HepG2 (cell line): ENCODE results near the gene B4GALT3. TPM values are rescaled to one million over a fixed set of nuclear protein-coding genes. Genes with fewer than 3 reads are reported as not detected.

Experiments used
- ATAC-seq: fragments of 200-7000 bp; cut with Tn5 transposase; 3 replicates; pipeline ENCODE4 v1.9.1; 2020; ENCODE audit warnings: mild to moderate bottlenecking, moderate library complexity
- BruUV-seq: library from RNA; stranded (reverse); fragments of 400-500 nt; replicated peaks from 2 replicates; lab custom pipeline; 2021; lab: Mats Ljungman, UMichigan
- CTCF ChIA-PET: fragments of 300-600 bp; formaldehyde crosslinking; extraction: SDS; loops from one replicate; lab custom pipeline; 2021; ENCODE audit warnings: low total read pairs, inconsistent platforms, low intra/inter-chr PET ratio; lab: Yijun Ruan, JAX
- POLR2A ChIA-PET: fragments of 350-600 bp; sonication (Branson Sonifier 250); formaldehyde crosslinking; loops from one replicate; lab custom pipeline; 2020; ENCODE audit warnings: antibody characterized with exemption, inconsistent platforms; lab: Yijun Ruan, JAX
- DNase-seq: peaks from one replicate; pipeline ENCODE4 v3.0.0-alpha.2; 2015; ENCODE audit warnings: low spot score
- FAIRE-seq: peaks from 3 replicates; lab custom pipeline; 2011; peaks lifted over from hg19 to GRCh38; lab: Jason Lieb, UNC
- H2AFZ ChIP-seq: one replicate; pipeline ENCODE4 v1.6.1; 2011; ENCODE audit warnings: low read length, inconsistent platforms
- H3K27ac ChIP-seq: fragments of 300-600 bp; 3 replicates; pipeline ENCODE4 v1.8.0; 2011; ENCODE audit warnings: mixed run types, mild to moderate bottlenecking, mixed read lengths, low read length, inconsistent platforms; ENCODE audit not compliant: insufficient read depth; ENCODE audit errors: extremely low read length
- H3K27me3 ChIP-seq, 2 experiments: fragments of 200-600 bp in 1 of 2; 2 replicates in 1 of 2; 3 replicates in 1 of 2; pipeline versions ENCODE4 v1.6.0 to v1.8.0; 2011; ENCODE audit warnings: low read length in 2 of 2, mild to moderate bottlenecking in 2 of 2, moderate library complexity in 2 of 2, inconsistent platforms in 1 of 2; ENCODE audit not compliant: insufficient read depth in 2 of 2, control insufficient read depth in 1 of 2
- H3K36me3 ChIP-seq, 2 experiments: fragments of 200-600 bp in 1 of 2; replicated peaks in 1 of 2; 2 replicates in 1 of 2; 3 replicates in 1 of 2; pipeline versions ENCODE4 v1.5.1 to v1.8.0; 2011; ENCODE audit warnings: low read length in 2 of 2, inconsistent platforms in 1 of 2; ENCODE audit not compliant: insufficient read depth in 2 of 2, control insufficient read depth in 1 of 2
- H3K4me1 ChIP-seq: 2 replicates; pipeline ENCODE4 v1.5.1; 2012; ENCODE audit warnings: low read length, inconsistent platforms; ENCODE audit not compliant: insufficient read depth
- H3K4me2 ChIP-seq: 2 replicates; pipeline ENCODE4 v1.6.0; 2011; ENCODE audit warnings: low read depth, low read length, inconsistent platforms
- H3K4me3 ChIP-seq, 3 experiments: fragments of 200-600 bp in 1 of 3; sonication (generic), shearing (Covaris generic) in 1 of 3; replicated peaks in 1 of 3; 2 replicates each; pipeline ENCODE4 v1.5.1; 2011 to 2016; ENCODE audit warnings: low read length in 3 of 3, inconsistent platforms in 2 of 3, low read depth in 2 of 3, mild to moderate bottlenecking in 2 of 3, control low read depth in 1 of 3, mixed read lengths in 1 of 3; ENCODE audit not compliant: insufficient read depth in 1 of 3
- H3K79me2 ChIP-seq: one replicate; pipeline ENCODE4 v1.6.1; 2011; ENCODE audit warnings: low read length, inconsistent platforms; ENCODE audit not compliant: insufficient read depth
- H3K9ac ChIP-seq: 2 replicates; pipeline ENCODE4 v1.6.0; 2011; ENCODE audit warnings: mild to moderate bottlenecking, low read depth, low read length, inconsistent platforms; ENCODE audit not compliant: insufficient read depth
- H3K9me3 ChIP-seq: 2 replicates; pipeline ENCODE4 v1.5.1; 2012; ENCODE audit warnings: mild to moderate bottlenecking, low read length
- H4K20me1 ChIP-seq: 2 replicates; pipeline ENCODE4 v1.6.0; 2011; ENCODE audit warnings: inconsistent platforms, mild to moderate bottlenecking, low read length, moderate library complexity; ENCODE audit not compliant: insufficient read depth
- ARID2 ChIP-seq: sonication (generic); formaldehyde crosslinking; IDR thresholded peaks from 2 replicates; pipeline ENCODE4 v1.8.1; 2022; ENCODE audit warnings: mild to moderate bottlenecking, missing genetic modification reagents, borderline replicate concordance
- CCDC6 ChIP-seq: sonication (generic); formaldehyde crosslinking; IDR thresholded peaks from 2 replicates; pipeline ENCODE4 v1.8.1; 2022; ENCODE audit warnings: mild to moderate bottlenecking, missing genetic modification reagents, moderate library complexity
- NCOA5 ChIP-seq: sonication (generic); formaldehyde crosslinking; IDR thresholded peaks from 2 replicates; pipeline ENCODE4 v1.4.0; 2020; ENCODE audit warnings: missing genetic modification reagents
- NFKB2 ChIP-seq: sonication (generic); formaldehyde crosslinking; IDR thresholded peaks from 2 replicates; pipeline ENCODE4 v1.4.0; 2020; ENCODE audit warnings: missing genetic modification reagents, borderline replicate concordance
- SALL2 ChIP-seq: sonication (generic); formaldehyde crosslinking; IDR thresholded peaks from 2 replicates; pipeline ENCODE4 v1.8.1; 2023; ENCODE audit warnings: mild to moderate bottlenecking, missing genetic modification reagents, inconsistent platforms
- TERF1 ChIP-seq: sonication (generic); formaldehyde crosslinking; IDR thresholded peaks from 2 replicates; pipeline ENCODE4 v1.8.0; 2022; ENCODE audit warnings: mild to moderate bottlenecking, missing genetic modification reagents, moderate library complexity
- ZEB1 ChIP-seq: IDR thresholded peaks from 2 replicates; pipeline ENCODE4 v1.6.1; 2012; ENCODE audit warnings: mild to moderate bottlenecking, low read depth, inconsistent platforms; ENCODE audit not compliant: insufficient replicate concordance
- ZFP37 ChIP-seq: sonication (generic); formaldehyde crosslinking; IDR thresholded peaks from 2 replicates; pipeline ENCODE4 v1.4.0; 2020; ENCODE audit warnings: missing genetic modification reagents, borderline replicate concordance
- ZKSCAN8 ChIP-seq: IDR thresholded peaks from 2 replicates; pipeline ENCODE4 v1.6.1; 2016; ENCODE audit warnings: borderline replicate concordance, missing genetic modification reagents, missing compliant biosample characterization
- ZNF264 ChIP-seq: sonication (generic); formaldehyde crosslinking; IDR thresholded peaks from 2 replicates; pipeline ENCODE4 v1.4.0; 2020; ENCODE audit warnings: missing genetic modification reagents
- ZNF33A ChIP-seq: sonication (generic); formaldehyde crosslinking; IDR thresholded peaks from 2 replicates; pipeline ENCODE4 v1.5.1; 2020; ENCODE audit warnings: missing genetic modification reagents, mild to moderate bottlenecking, moderate library complexity, borderline replicate concordance
- ZNF446 ChIP-seq: sonication (generic); formaldehyde crosslinking; IDR thresholded peaks from 2 replicates; pipeline ENCODE4 v1.5.0; 2020; ENCODE audit warnings: mild to moderate bottlenecking, missing genetic modification reagents
- ZNF460 ChIP-seq: sonication (generic); formaldehyde crosslinking; IDR thresholded peaks from 2 replicates; pipeline ENCODE4 v1.5.1; 2020; ENCODE audit warnings: missing genetic modification reagents, mild to moderate bottlenecking, borderline replicate concordance
- ZNF616 ChIP-seq: sonication (generic); formaldehyde crosslinking; IDR thresholded peaks from 2 replicates; pipeline ENCODE4 v1.5.0; 2020; ENCODE audit warnings: low read depth, mild to moderate bottlenecking, missing genetic modification reagents
- ZNF713 ChIP-seq: sonication (generic); formaldehyde crosslinking; IDR thresholded peaks from 2 replicates; pipeline ENCODE4 v1.4.0; 2020; ENCODE audit warnings: mild to moderate bottlenecking, missing genetic modification reagents
- ZNF781 ChIP-seq: sonication (generic); formaldehyde crosslinking; IDR thresholded peaks from 2 replicates; pipeline ENCODE4 v1.5.1; 2020; ENCODE audit warnings: borderline replicate concordance, mild to moderate bottlenecking, missing genetic modification reagents; ENCODE audit errors: not compliant biosample characterization
- ZSCAN21 ChIP-seq: sonication (generic); formaldehyde crosslinking; IDR thresholded peaks from 2 replicates; pipeline ENCODE4 v1.8.0; 2022; ENCODE audit warnings: mild to moderate bottlenecking, missing genetic modification reagents, moderate library complexity, borderline replicate concordance
- ZZZ3 ChIP-seq: sonication (generic); formaldehyde crosslinking; IDR thresholded peaks from 2 replicates; pipeline ENCODE4 v1.4.0; 2020; ENCODE audit warnings: missing genetic modification reagents, mild to moderate bottlenecking, borderline replicate concordance
- WGBS: methylation state at CpG from one replicate; pipeline ENCODE4 v1.1.6; 2017; ENCODE audit warnings: low lambda C conversion rate; 5-methylcytosine and 5-hydroxymethylcytosine counted together
- in situ Hi-C: cut with HindIII; loops from 2 replicates; pipeline ENCODE4 v1.10.0; 2017; ENCODE audit warnings: low pct_unique_long_range_greater_than_20kb; ENCODE audit not compliant: extremely low pct_ligation_motif_present
- intact Hi-C: fragments of 100-400 bp; cut with micrococcal nuclease; formaldehyde crosslinking; loops from one replicate; pipeline ENCODE4 v1.10.0; 2022; ENCODE audit not compliant: unreplicated experiment
- polyA plus RNA-seq, 8 experiments: library from polyadenylated mRNA; depleted of rRNA in 3 of 8; stranded (reverse) in 7 of 8; unstranded in 1 of 8; fragments of >200 nt; fragmentation: Illumina TruSeq in 4 of 8; extraction: Trizol in 4 of 8; gene quantifications; 2 replicates each; pipeline versions ENCODE4 v1.2.1 to v1.2.3, GENCODE V29; 2011 to 2016; ENCODE audit warnings: low read depth in 4 of 8, missing spikeins in 1 of 8, mixed read lengths in 1 of 8; ENCODE audit not compliant: insufficient read depth in 1 of 8
- total RNA-seq, 5 experiments: library from RNA; depleted of rRNA; stranded (reverse); fragments of >200 nt; fragmentation: Illumina TruSeq; extraction: Trizol; gene quantifications; 2 replicates each; pipeline ENCODE4 v1.2.3, GENCODE V29; 2016; ENCODE audit warnings: low read depth in 1 of 5
- TF ChIP-seq, protein P1 (sequence below): sonication (generic); formaldehyde crosslinking; IDR thresholded peaks from 2 replicates; pipeline ENCODE4 v1.4.0; 2020; ENCODE audit warnings: mild to moderate bottlenecking, missing genetic modification reagents
- TF ChIP-seq, protein P2 (sequence below): sonication (generic); formaldehyde crosslinking; IDR thresholded peaks from 2 replicates; pipeline ENCODE4 v1.4.0; 2020; ENCODE audit warnings: missing genetic modification reagents

The B4GALT3 gene
- total and polyA plus RNA-seq, 2 of the 13 experiments (the other 11 are each of a cell fraction or from before 2014, with no cell fraction given): 35.6 to 40.4 TPM

- FAIRE-seq: no peak
- H4K20me1 ChIP-seq: no peaks in the 10 kb centered on the region
Measured at GRCh38 chr1:161189036-161189435, 11.7 kb upstream of the B4GALT3 start.

GRCh38 chr1:161188381-161188780 lies 11.1 kb upstream of the B4GALT3 start:
- DNase-seq: no peak
- Histone ChIP-seq H3K79me2 (no peaks in the 10 kb centered on the region), H4K20me1 (no peaks in the 10 kb centered on the region), H3K4me1 (peaks cover 19% of the 10 kb centered on the region), H3K9ac (no peak overlapping the region), H2AFZ (no peak overlapping the region), H3K27ac (no peak overlapping the region), H3K9me3 (no peaks in the 10 kb centered on the region), H3K4me2 (no peak overlapping the region), H3K27me3 (no peaks in the 10 kb centered on the region), H3K36me3 (no peaks in the 10 kb centered on the region; a peak in 1 of 5 replicates), H3K4me3 (no peak overlapping the region)
- no peak for ATAC-seq
- in situ Hi-C loops: no loop called here
- 74% methylated on average over 6 of the region's 6 CpGs for WGBS
- POLR2A ChIA-PET: no interaction called here
- no peak for FAIRE-seq
- intact Hi-C loops: no loop called here
- BruUV-seq: no TSS peak
- CTCF ChIA-PET: no interaction called here
- TF ChIP-seq ZNF460: no peak
- no peak for TF ChIP-seq ZKSCAN8
- TF ChIP-seq SALL2 (CRISPR knock-in tag): no peak
- no peak for TF ChIP-seq TERF1 (CRISPR knock-in tag)
- no peak for TF ChIP-seq ARID2 (CRISPR knock-in tag)
- TF ChIP-seq NCOA5: no peak
- TF ChIP-seq, protein P1, sequence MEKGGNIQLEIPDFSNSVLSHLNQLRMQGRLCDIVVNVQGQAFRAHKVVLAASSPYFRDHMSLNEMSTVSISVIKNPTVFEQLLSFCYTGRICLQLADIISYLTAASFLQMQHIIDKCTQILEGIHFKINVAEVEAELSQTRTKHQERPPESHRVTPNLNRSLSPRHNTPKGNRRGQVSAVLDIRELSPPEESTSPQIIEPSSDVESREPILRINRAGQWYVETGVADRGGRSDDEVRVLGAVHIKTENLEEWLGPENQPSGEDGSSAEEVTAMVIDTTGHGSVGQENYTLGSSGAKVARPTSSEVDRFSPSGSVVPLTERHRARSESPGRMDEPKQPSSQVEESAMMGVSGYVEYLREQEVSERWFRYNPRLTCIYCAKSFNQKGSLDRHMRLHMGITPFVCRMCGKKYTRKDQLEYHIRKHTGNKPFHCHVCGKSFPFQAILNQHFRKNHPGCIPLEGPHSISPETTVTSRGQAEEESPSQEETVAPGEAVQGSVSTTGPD (CRISPR knock-in tag): no peak
- TF ChIP-seq ZNF781 (CRISPR knock-in tag): no peak

More at GRCh38 chr1:161189036-161189435, 11.7 kb upstream of the B4GALT3 start:
- ChIA-PET POLR2A (no interaction called here), CTCF (no interaction called here)
- Histone ChIP-seq H2AFZ (no peak overlapping the region), H3K36me3 (no peaks in the 10 kb centered on the region; a peak in 1 of 5 replicates), H3K27me3 (no peaks in the 10 kb centered on the region), H3K4me1 (peaks cover 26% of the 10 kb centered on the region), H3K27ac (no peak overlapping the region), H3K4me3 (no peak overlapping the region), H3K9ac (no peak overlapping the region), H3K79me2 (no peaks in the 10 kb centered on the region), H3K9me3 (no peaks in the 10 kb centered on the region), H3K4me2 (no peak overlapping the region)
- DNase-seq (no peak), ATAC-seq (no peak)
- no peak for TF ChIP-seq ZFP37 (CRISPR knock-in tag)
- no peak for TF ChIP-seq ZZZ3 (CRISPR knock-in tag)
- no peak for TF ChIP-seq ZNF33A (CRISPR knock-in tag)
- TF ChIP-seq ZNF713 (CRISPR knock-in tag): no peak
- TF ChIP-seq ZEB1: no peak
- no peak for TF ChIP-seq ZNF616 (CRISPR knock-in tag)
- TF ChIP-seq CCDC6 (CRISPR knock-in tag): no peak
- no peak for TF ChIP-seq ZNF446 (CRISPR knock-in tag)
- no peak for TF ChIP-seq ZNF264
- TF ChIP-seq ZSCAN21: no peak
- TF ChIP-seq, protein P2, sequence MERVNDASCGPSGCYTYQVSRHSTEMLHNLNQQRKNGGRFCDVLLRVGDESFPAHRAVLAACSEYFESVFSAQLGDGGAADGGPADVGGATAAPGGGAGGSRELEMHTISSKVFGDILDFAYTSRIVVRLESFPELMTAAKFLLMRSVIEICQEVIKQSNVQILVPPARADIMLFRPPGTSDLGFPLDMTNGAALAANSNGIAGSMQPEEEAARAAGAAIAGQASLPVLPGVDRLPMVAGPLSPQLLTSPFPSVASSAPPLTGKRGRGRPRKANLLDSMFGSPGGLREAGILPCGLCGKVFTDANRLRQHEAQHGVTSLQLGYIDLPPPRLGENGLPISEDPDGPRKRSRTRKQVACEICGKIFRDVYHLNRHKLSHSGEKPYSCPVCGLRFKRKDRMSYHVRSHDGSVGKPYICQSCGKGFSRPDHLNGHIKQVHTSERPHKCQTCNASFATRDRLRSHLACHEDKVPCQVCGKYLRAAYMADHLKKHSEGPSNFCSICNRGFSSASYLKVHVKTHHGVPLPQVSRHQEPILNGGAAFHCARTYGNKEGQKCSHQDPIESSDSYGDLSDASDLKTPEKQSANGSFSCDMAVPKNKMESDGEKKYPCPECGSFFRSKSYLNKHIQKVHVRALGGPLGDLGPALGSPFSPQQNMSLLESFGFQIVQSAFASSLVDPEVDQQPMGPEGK (CRISPR knock-in tag): no peak
- TF ChIP-seq NFKB2 (CRISPR knock-in tag): no peak
- WGBS: 62% methylated on average over 5 of the region's 5 CpGs
- intact Hi-C loops: no loop called here
- no TSS peak for BruUV-seq
- in situ Hi-C loops: no loop called here
